Pons (tissue), 1 donor: ENCODE measurements around the gene AP2B1.
"Not testable (repeated sequence)": the region's sequence is repeated elsewhere in the genome, so short reads cannot be mapped to it uniquely, and the experiment has no call there.

ENCODE experiments used
- DNase-seq: peaks from one replicate; pipeline ENCODE4 v3.0.0-alpha.2; 2016; ENCODE audit warnings: low spot score

AP2B1 gene

GRCh38 chr17:35700150-35700549, 113.0 kb downstream of the AP2B1 start:
- DNase-seq: no peak

- DNase-seq: no peak
These were observed 114.4 kb downstream of the AP2B1 start for GRCh38 chr17:35701491-35701890.

- DNase-seq: not testable (repeated sequence)
These were observed 116.2 kb downstream of the AP2B1 start for GRCh38 chr17:35703308-35703707.

GRCh38 chr17:35705230-35705629, 118.1 kb downstream of the AP2B1 start:
- no peak for DNase-seq

GRCh38 chr17:35705705-35706104, 118.6 kb downstream of the AP2B1 start:
- DNase-seq: no peak

GRCh38 chr17:35708149-35708548, 121.0 kb downstream of the AP2B1 start:
- no peak for DNase-seq

- DNase-seq: no peak
These were observed 121.8 kb downstream of the AP2B1 start for GRCh38 chr17:35708951-35709350.

- no peak for DNase-seq
These were observed 122.8 kb downstream of the AP2B1 start for GRCh38 chr17:35709874-35710273.

GRCh38 chr17:35710950-35711349, 123.8 kb downstream of the AP2B1 start:
- no peak for DNase-seq

- peak; percentile 15 for DNase-seq
These were observed 126.1 kb downstream of the AP2B1 start for GRCh38 chr17:35713069-35713728.

GRCh38 chr17:35714988-35715387, 127.9 kb downstream of the AP2B1 start:
- DNase-seq: no peak

GRCh38 chr17:35715416-35715815, 128.3 kb downstream of the AP2B1 start:
- DNase-seq: no peak

GRCh38 chr17:35716173-35716572, 129.1 kb downstream of the AP2B1 start:
- DNase-seq: no peak

GRCh38 chr17:35716897-35717465, 129.9 kb downstream of the AP2B1 start:
- DNase-seq: no peak

GRCh38 chr17:35717475-35717874, 130.4 kb downstream of the AP2B1 start:
- DNase-seq: no peak

- no peak for DNase-seq
These were observed 136.6 kb downstream of the AP2B1 start for GRCh38 chr17:35723735-35724134.

- no peak for DNase-seq
These were observed 137.9 kb downstream of the AP2B1 start for GRCh38 chr17:35725058-35725457.

- DNase-seq: no peak
These were observed 138.6 kb downstream of the AP2B1 start for GRCh38 chr17:35725802-35726126.

GRCh38 chr17:35726127-35726952, 139.2 kb downstream of the AP2B1 start:
- DNase-seq: no peak

- no peak for DNase-seq
These were observed 139.9 kb downstream of the AP2B1 start for GRCh38 chr17:35726953-35727460.

GRCh38 chr17:35727635-35728034, 140.5 kb downstream of the AP2B1 start:
- no peak for DNase-seq

- no peak for DNase-seq
These were observed 141.4 kb downstream of the AP2B1 start for GRCh38 chr17:35728551-35728950.

- no peak for DNase-seq
These were observed 142.3 kb downstream of the AP2B1 start for GRCh38 chr17:35729405-35729833.
